ENCODE results near the gene TNS2.

GRCh38 chr12:53025250-53025649 is 24.6 kb upstream of the TNS2 start:
- TF ChIP-seq POLR2A (IDR thresholded peaks at IDR 0.05; ENCODE audit: low read length) (no peak), GATA1 (IDR thresholded peaks at IDR 0.05; ENCODE audit: low read depth, low read length) (no peak)

Data from erythroblast (primary cell).